GM12892 (cell line): ENCODE measurements around the gene WAC.

Experiments used
- POLR2A ChIP-seq: IDR thresholded peaks from 2 replicates; pipeline ENCODE4 v1.6.1; 2011; ENCODE audit warnings: low read depth, low read length, control low read depth
- POLR2AphosphoS5 ChIP-seq: IDR thresholded peaks from 2 replicates; pipeline ENCODE4 v1.6.1; 2011; ENCODE audit warnings: low read depth, low read length, control low read depth

DNA sequence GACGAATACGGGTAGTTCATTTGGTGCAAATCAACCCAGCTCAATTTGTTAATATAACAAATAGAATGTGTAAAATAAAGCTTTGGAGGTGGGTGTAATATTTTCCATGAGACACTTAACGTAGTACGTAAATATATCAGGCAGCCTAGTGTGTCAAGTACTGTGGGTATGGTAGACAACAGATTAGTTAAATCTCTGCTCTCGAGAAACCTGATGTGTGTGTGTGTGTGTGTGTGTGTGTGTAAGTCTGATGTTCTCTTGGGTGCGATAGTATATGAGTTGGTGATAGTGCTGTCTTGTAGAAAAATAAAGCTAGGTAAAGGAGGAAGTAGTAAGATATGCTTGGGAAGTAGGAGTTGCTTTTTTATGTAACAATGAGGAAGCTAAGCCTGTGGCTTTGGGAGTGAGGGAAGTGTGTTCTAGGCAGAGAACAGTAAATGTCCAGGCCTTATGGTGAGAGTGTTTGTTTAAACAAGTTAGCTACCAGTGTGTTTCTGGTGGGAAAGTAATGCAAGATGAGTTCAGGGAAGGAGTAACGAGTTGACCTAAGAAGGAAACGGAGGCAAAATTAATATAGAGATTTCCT, 26.1 kb downstream of the WAC start:
- TF ChIP-seq POLR2A = no peak
- no peak for TF ChIP-seq POLR2AphosphoS5
